NCI-H2081 (cell line): ENCODE measurements around the gene UCP1.
"Not testable (repeated sequence)": the region's sequence is repeated elsewhere in the genome, so short reads cannot be mapped to it uniquely, and the experiment has no call there.

Experiments
- DNase-seq, 2 experiments: peaks; one replicate each; lab custom pipeline; 2025; lab: John Stamatoyannopoulos, UW

UCP1 gene

GRCh38 chr4:140533951-140534480 is 34.7 kb downstream of the UCP1 start:
- DNase-seq, result no peak

- DNase-seq, result no peak
These were observed 39.3 kb downstream of the UCP1 start for GRCh38 chr4:140529434-140529833.

GRCh38 chr4:140523857-140524742 is 44.7 kb downstream of the UCP1 start, which contains the start of gene ELMOD2:
Gene ELMOD2, plus strand, starts transcription at chr4:140524168. Its CDS starts 1,261 bp downstream, at chr4:140525429.
- peak; percentile 95 to 96 for DNase-seq

- DNase-seq, result no peak
These were observed 45.3 kb downstream of the UCP1 start for GRCh38 chr4:140523370-140523856.

DNA sequence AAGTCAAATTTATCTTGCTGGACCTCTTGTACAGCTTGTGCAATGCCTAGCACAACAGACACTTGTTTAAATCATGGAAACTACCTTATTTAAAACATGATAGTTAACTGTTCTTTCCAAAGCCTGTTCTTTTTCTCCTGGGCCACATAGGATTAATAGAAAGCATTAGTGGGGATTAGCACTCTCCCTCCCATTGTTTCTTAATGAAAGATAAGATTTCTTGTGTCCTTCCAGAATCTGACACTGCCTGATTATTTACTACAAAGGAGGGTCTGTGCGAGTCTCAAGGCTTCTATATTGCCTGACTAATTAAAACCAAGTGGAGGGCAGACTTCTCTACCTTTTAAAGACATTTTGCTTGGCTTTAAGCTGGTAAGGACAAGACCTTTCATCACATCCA is 53.3 kb downstream of the UCP1 start:
- no peak for DNase-seq

GRCh38 chr4:140513765-140514164 is 55.0 kb downstream of the UCP1 start:
- DNase-seq, result not testable (repeated sequence)
